CD4-positive, alpha-beta T cell treated with Interleukin-17A for 1 hour (primary cell): ENCODE measurements around the gene TANGO2.

Experiments used
- DNase-seq: peaks from one replicate; pipeline ENCODE4 v3.0.0-alpha.2; 2020

Gene TANGO2

DNA sequence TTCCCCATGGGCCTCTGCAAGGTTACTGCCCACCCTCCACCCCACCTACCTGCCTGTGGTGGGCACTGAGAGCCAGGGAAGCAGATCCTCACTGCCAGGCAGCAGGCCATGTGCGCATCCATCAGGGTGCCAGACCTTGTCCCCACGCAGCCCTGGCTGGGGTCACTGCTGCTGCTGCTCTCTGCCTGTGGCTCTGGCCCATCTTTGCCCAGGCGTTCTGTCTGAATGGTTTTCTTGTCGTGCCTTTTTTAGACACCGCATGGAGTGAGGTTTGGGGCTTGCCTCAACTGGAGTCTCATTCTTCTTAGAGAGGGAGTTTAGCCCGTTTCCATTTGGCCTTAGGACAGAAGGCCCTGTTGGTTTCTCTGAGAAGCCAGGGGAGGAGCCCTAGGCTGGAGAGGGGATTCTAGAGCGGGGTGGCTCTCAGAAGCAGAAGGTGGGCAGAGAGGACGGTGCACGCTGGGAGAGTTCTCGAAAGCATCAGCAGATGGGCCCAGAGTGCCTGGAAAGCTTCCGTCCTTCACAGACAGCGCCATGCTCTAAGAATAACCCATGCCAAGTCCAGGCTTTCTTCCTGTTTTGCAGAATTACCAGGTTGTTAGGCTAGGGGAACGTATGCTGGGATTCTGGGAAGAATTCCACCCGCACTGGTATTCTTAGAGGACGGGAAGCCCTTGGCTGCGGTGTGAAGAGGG is 8.1 kb downstream of the TANGO2 start:
- DNase-seq, result no peak

DNA sequence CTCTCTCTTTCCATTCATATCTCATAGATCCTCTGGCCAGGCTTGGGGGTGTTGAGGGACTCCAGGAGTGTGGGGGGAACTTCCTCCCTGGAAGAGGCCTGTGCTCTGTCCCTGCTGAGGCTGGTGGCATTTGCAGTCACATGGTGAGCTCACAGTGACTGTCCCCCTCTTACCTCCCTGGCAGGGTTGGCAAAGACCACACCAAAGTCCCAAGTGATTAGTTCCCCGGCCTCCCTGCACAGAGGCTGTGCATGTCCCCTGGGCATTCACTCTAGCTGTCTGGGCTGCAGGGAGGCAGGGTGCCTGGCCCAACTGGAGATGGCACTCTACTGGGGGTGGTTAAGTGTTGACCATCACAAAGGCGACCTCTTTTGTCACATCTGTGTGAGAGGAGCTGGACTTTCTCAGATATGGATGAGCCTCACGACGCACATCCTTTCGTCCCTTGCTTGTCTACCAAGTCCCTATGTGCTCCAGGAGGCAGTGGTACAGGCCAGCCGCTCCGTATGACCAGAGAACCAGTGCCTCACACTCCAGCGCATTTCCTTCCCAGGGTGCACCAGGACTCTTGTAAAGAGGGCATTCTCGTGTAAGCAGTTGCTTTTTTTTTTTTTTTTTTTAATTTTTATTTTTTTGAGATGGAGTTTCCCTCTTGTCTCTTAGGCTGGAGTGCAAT is 8.8 kb downstream of the TANGO2 start:
- DNase-seq, result no peak

DNA sequence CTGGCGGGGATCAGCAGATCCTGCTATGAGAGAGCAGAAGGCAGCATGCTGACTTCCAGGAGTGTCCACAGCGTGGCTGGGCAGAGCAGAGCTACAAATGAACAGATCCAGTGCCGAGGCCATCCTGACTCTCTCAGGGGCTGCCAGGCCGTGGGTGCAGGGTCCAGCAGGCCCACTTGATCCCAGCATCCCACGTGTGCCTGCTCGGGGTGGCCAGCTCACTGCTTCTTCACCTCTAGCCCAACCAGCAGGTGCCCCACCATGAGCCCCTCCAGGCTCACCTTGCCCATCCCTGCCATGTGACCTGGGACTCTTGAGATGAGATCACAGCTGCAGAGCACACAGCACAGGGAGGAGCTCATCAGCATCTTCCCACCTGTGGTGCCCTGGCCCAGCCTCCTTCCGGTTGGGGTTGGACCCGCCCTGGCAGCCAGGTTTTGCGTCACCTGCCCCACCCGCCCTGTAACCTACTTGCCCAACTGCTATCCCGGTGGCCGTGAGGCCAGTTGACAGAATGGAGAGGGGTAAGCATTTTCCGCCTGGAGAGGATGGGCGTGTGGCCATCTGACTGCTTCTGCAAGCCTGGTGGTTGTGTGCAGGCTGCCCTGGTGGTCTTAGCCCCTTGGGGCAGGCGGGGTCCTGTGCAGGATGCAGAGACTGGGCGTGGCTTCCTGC is 11.0 kb downstream of the TANGO2 start:
- DNase-seq, result peak; percentile 68

DNA sequence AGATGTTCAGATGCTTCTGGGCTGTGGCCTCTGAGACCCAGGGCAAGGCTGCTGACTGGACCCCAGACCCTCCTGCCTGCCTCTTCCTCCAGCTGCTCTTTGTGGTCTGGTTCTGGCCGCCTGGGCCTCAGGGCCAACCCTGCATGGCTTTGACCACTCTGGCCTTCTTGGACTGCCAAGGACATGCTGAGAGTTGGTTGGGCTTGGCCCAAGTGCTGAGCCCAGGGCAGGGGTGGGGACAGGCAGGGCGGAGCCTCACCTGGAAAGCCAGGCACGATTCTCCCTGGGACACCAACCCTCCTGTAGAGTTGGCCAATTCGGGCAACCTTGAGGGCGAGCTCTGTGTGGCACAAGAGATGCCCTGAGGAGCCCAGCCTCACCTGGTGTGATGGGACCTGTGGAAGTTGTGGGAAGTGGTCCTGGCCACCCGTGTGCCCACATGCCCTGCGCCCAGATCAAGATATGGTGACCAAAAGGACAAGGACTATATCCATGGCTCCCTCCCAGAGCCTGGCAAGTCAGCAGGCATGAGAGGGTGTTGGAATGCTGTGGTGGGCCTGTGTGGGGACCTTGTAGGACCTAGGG is 11.6 kb downstream of the TANGO2 start:
- no peak for DNase-seq

DNA sequence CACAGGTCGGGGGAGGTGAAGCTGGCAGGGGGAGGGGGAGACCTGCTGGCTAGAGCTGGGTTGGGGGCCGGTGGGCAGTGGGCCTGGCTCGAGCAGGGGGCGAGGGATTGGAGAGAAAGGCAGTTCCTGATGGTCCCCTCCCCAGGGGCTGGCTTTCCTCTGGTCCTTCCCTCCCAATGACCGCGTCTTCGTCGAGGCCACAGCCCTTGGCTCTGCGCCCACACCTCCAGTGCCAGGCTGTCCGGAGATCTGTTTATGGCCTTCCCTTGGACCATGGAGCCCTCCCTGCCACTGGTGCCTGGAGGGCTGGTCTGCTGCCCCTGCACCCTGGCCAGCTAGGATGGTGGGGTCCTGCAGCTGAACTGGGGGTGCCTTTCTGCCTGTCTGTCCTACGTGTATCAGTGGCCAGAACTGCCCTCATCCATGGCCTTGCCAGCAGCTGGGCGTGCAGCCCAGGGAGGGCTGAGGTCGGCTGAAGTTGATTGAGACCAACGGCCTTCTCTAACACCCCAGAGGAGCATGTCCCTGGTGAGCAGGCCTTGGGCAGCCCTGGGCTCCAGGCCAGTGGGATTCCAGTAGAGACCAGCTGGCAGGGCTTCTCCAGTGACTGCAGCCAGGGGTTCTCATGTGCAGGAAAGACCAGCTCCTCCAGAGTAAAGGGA is 12.3 kb downstream of the TANGO2 start:
- no peak for DNase-seq

DNA sequence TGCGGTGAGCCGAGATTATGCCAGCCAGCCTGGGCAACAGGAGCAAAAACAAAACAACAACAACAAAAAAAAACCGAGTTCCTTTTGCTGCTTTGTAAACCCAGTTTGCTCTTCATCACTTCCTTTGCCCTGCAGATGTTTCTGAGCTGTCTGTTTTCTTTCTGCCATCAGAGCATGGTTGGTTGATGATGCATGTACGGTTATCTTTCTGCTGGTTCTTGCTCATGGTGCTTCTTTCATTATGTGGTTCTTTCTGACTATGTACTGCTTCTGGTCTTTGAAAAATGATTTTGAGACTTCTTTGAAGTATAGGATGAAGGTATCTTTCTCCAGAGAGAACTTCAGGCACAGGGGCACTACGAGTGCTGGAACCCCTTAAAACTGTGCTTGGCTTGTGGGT is 13.2 kb downstream of the TANGO2 start:
- DNase-seq, result no peak

DNA sequence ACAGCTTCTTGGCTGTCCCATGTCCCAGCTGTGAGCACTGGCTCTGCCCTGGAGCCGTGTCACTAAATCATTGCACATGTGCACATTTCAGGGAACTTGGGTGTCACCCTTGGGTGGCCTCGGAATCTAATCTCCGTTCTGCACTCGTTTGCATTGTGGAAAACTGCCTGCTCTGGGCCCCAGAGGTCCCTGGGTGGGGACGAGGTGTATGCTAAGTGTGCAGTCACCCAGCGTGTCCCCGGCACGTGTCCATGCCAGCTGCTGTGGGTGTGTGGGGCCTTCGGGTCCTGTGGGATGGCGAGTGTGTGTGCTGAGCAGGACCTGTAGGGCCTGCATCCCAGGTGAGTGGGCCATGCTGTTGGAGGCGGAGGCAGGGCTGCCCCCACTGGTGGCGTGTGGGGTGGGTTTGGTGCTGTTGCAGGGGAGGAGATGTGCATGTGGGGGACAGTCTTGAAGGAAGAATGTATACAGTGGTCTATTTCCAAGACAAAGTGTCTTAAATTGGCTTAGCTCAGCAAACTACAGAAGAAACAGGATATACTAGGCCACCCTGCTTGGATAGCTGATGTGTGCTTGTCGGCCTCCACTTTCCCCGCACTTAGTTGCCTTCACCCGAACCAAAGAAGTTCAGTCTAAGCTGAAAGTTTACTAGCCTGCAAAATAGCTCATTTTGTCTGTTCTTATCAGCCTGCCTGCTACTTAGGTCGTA is 14.6 kb downstream of the TANGO2 start:
- no peak for DNase-seq

DNA sequence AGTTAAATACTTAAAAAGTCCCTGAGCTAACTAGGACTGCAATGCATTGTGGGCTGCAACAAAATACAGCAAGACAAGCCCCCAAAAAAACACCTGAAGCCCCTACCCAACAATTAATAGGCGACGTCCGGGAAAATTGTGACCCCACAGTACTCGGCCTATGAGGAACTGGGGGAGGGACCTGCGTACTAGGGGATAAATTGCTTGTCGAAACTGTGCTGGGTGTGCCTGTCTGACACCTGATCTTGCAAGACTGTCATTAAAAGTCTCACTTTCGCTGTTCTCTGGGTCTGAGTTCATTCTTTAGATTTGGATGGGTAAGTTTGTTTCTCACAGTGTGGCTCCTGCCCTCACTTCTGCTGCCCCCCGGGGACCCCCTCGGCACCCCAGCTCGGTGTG is 15.2 kb downstream of the TANGO2 start:
- no peak for DNase-seq

DNA sequence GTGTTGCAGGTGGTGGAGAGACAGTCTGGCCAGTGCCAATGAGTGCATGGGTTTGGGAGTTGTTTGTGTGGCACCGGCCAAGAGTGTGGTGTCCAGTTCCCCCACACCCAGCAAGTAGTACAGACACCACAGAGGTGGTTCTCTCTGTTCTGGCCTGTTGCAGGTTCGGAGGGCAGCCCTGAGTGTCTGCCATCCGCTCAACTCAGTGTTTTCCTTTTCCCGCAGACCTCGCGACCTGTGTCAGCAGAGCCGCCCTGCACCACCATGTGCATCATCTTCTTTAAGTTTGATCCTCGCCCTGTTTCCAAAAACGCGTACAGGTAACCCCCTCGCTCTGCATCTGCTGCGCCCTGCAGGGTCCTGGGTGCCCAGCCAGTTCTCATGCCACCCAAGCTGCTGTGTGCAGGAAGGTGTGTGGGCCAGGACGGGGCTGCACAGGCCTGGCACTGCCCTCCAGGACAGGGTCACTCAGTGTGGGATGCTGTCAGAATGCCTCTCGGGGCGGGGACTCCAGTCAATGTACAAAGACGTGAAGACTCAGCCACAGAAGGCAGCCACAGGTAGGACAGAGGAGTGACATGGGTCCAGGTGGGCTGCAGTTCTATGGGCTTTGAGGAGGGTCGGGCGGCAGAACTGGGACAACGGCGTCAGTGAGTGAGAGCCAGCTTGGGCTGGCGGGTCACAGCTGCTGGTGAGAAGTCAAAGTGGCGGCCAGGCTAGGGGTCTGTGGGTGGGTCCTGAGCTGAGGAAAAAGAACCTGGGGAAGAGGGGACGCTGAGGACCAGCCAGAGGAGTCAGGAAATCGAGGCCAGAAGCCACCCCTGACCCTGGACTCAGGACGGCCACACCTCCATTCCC is 15.9 kb downstream of the TANGO2 start:
- DNase-seq, result no peak

DNA sequence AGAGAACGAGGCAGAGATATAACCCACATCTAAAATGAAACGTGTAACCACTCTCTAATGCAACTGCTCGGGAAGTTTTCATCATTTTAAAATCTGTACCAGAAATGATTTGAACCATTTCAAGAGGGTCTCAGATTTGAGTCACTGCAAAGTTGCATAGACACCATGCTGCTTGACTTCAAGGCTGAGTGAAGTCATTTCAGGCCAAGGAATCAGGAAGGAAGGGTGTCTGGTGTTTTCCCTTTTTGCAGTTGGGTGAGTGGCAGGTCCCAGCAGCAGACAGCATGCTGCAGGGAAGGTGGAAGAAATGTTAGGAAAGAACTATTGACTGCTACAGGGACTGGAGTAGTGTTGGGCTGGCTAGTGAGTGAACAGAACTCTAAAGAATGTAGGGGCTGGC is 16.5 kb downstream of the TANGO2 start:
- DNase-seq, result no peak

DNA sequence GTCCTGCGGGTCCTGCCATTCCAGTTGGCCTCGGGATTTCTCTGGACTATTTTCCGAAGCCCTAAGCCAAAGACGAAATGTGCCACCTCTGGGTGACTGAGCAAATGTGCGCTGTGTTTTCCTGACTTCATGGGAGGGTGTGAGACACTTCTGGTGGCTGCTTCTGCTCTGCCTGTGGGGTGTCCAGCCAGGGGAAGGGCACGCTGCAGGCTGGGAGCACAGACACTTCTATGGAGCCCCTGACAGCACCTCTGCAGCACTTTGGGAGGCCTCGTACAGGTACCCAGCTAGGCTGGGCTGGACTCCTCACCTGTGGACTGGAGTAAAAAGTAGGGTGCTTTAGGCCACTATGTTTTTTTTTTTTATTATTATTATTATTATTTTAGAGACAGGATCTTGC is 17.7 kb downstream of the TANGO2 start:
- DNase-seq, result no peak

DNA sequence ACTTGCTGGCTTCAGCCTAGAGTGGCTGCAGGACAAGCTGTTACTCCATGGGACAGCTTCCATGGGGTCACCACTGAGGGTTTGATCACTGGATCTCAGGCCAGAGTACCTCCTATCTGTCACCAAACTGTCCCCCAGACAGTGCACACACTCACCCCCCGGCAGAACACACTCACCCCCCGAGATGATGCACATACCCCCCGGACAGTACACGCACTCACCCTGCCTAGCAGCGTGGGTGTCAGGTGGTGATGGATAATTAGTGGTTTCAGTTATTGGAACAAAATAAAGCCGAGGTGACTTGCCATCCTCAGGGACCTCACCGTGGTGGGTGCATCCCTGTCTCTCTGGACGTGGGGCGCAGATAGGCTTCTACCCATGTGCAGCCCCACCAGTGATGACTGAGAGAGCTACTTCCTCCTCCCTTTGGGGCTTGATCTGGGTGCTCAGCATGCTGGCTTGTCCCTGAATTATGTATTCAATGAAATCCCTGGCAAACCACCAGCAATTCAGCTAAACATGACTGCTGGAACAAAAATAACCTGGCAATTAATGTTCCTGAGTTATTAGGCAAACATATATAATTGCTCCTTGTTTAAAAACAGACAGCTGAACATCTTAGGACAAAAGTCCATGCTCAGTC is 18.9 kb downstream of the TANGO2 start:
- DNase-seq, result no peak

DNA sequence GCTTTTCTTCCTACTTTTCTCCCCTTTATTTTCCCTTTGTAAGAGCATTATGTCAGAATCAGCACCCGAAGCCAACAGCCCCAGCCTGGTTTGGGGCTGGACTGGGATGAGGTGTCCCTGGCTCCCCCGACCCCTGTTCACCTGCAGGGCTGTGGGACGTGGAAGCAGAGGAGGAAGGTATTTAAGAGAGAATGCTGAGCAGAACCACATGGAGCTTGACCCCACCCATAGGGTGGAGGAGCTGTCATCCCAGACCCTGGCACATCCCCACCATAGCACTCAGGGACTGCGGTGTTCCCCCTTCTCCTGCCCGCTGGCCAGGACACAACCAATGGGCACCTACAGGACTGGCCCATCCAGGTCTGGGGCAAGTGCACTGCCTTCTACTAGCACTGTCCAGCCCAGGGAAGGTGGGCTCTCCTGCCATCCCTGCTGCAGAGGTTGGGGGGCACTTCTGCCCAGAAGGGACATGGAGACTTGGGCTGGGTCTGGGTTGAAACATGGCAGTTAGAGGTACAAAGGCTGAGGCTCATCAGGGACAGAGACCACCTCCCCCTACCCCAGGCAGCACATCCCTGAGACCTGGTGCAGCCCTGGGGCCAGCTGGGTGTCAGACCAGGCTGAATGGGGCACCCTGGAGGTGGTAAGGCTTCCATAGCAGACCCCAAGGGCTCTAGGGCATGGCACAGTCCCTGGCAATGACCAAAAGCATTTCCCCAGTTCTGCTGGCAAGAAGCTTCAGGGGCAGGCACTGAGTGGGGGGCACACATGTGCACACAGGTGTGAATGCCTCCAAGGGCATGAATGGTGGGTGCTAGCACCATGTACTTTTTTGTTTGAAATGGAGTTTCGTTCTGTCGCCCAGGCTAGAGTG is 19.7 kb downstream of the TANGO2 start:
- DNase-seq, result no peak

DNA sequence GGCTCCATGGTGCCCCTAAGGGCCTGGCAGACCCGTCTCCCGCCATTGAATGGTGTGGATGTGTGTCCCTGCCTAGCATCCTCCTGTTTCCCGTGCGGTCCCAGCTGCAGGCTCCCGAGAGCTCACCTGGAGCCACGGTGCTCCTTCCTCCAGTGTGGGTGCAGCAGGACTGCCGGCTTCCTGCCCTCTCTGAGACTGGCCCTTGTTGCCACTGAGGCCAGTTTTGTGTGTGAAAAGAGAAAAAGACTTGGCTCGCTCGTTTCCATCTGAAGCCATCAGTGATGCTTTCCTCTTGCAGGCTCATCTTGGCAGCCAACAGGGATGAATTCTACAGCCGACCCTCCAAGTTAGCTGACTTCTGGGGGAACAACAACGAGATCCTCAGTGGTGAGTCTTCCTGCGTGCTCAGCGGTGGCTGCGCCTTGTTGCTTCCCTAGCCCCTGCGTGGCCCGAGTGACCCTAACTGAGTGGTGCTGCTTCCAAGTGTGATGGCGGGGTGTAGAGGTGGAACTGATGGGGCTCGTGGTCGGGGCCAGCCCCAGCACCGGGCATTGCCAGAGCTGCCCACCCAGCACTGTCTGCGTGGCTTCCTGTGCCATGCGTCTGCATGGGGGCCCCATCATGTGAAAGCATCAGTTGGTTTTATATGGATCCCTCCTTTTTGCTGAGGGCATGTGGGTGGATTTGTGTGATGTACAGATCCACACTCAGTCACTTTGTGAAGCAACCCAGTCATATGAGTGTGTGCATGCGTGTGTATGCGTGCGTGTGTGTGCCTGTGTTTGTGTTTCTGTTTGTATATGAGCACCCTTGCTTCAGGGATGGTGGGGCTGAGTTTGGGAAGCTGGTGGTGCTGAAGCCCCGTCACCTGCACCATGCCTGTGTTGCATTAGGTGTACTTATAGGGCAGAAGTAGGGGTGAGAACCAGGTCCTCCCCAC is 22.4 kb downstream of the TANGO2 start:
- DNase-seq, result no peak

DNA sequence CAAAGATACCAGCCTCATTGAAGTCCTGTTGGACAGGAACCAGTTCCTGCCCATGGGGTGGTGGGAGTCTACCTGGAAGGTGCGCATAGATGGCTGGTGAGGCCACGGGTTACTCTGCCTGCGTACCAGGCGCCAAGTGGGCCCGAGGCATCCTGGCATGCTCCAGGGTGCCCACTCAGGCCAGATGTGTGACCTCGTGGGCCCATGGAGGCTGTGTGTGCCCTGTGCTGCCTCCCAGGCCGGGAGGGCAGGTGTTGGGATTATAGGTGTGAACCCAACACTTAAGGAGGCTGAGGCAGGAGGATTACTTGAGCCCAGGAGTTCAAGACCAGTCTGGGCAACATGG is 23.1 kb downstream of the TANGO2 start:
- no peak for DNase-seq

DNA sequence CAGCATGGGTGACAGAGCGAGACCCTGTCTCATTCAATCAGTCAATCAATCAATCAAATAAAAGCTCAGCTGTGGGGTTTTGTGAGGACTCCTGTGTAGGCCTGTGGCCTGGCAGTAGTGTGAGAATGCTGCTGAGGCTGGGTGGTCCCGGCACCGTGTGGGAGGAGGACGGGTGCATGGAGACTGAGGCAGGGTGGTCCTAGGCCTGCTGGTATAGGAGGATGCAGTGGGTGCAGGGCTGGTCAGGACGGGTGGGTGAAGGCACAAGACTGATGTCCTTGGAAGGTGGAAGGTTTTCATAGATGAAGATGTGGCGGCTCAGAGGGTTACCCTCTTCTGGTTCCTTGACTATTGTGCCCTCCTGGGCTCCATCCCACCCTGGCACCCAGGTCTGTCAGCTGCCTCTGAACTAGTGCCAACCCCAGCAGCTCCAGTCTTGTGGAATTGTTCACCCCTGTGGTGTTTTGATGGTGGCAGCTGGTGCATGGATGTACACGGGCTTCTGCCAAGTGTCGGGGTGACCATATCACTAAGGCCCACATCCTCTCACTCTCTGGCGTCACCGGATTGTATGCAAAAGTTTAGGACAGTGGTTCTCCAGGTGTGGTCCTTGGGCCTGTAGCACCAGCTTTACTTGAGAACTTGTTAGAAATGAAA is 23.7 kb downstream of the TANGO2 start:
- no peak for DNase-seq

DNA sequence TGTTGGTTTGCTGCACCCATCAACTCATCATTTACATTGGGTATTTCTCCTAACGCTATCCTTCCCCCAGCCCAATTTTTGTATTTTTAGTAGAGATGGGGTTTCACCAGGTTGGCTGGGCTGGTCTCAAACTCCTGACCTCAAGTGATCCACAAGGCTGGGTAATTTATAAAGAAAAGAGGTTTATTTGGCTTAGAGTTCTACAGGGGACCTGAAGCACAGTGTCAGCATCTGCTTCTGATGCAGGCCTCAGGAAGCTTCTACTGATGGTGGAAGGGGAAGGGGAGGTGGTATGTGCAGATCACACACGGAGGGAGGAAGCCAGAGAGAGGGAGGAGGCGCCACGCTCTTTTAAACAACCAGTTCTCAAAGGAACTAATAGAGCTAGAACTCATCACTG is 25.8 kb downstream of the TANGO2 start:
- no peak for DNase-seq

DNA sequence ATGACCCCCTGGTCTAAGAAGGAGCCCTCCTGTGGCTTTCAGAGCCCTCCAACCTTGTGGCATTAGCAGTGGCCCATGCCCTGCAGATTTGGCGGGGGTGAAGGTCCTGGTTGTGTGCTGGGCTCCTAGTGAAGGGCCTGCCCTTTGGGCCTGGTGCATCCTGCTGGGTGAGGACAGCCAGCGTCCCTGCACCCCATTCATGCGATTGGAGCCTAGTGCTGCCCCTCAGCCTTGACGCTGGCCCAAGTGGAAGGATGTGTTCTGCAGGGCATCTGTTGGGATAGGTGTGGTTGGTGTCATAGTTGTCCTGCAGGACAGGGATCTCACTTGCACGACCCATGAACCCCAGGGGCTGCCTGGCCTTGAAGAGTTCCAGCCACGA is 31.0 kb downstream of the TANGO2 start:
- no peak for DNase-seq
